ENCODE data around the gene EMILIN3.

DNA sequence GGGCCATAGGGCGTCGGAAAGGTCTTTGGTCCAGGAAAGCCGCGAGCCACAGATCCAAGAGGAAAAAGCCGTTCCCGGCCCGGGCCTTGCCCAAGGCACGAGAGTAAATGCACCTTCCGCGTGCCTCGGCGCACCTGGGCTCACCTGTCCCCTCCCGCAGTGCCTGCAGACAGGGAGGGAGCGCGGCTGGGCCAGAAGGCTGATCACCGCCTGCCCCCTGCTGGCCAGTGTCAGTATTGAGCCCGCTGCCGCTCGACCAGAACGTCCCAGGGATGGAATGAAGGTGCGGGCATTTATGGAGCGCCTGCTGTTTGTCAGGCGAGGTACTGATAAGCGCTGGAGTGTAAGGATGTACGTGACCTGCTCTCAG lies 26.7 kb downstream of the EMILIN3 start:
- TF ChIP-seq, protein P1, sequence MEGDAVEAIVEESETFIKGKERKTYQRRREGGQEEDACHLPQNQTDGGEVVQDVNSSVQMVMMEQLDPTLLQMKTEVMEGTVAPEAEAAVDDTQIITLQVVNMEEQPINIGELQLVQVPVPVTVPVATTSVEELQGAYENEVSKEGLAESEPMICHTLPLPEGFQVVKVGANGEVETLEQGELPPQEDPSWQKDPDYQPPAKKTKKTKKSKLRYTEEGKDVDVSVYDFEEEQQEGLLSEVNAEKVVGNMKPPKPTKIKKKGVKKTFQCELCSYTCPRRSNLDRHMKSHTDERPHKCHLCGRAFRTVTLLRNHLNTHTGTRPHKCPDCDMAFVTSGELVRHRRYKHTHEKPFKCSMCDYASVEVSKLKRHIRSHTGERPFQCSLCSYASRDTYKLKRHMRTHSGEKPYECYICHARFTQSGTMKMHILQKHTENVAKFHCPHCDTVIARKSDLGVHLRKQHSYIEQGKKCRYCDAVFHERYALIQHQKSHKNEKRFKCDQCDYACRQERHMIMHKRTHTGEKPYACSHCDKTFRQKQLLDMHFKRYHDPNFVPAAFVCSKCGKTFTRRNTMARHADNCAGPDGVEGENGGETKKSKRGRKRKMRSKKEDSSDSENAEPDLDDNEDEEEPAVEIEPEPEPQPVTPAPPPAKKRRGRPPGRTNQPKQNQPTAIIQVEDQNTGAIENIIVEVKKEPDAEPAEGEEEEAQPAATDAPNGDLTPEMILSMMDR (IDR thresholded peaks at IDR 0.05), result peak; percentile 99 to 100 (median 99)
- no peak for TF ChIP-seq POLR2A (IDR thresholded peaks at IDR 0.05)

All from sigmoid colon (tissue), 3 donors.